ENCODE measurements around the gene CFAP221.

Gene CFAP221

DNA sequence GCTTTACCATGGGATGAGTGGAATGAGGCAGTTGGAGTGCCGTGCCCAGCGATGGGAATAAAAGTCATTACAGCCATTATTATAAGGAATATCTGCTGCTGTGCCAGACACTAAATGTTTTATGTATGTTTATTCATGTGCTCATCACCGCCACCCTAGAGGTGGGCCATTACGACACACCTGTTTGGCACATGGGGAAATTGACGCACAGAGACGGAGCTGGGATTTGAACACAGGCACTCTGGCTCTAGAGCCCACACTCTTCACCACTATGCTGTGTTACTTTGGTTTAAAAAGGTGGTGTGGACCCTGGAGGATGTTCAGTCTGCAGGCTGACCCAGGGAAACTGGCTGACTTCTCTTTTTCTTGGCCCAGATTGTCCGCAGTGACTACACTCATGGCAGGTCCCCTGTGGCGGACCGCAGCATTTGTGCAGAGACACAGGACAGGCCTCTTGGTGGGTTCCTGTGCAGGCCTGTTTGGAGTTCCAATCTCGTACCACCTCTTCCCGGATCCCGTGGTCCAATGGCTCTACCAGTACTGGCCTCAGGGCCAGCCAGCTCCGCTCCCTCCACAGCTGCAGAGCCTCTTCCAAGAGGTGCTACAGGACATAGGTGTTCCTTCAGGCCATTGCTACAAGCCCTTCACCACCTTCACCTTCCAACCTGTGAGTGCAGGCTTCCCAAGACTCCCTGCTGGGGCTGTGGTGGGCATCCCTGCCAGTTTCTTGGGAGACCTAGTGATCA lies 136.4 kb downstream of the CFAP221 start:
- no peak for DNase-seq (ENCODE audit: low read depth in 2 of 2)

DNA sequence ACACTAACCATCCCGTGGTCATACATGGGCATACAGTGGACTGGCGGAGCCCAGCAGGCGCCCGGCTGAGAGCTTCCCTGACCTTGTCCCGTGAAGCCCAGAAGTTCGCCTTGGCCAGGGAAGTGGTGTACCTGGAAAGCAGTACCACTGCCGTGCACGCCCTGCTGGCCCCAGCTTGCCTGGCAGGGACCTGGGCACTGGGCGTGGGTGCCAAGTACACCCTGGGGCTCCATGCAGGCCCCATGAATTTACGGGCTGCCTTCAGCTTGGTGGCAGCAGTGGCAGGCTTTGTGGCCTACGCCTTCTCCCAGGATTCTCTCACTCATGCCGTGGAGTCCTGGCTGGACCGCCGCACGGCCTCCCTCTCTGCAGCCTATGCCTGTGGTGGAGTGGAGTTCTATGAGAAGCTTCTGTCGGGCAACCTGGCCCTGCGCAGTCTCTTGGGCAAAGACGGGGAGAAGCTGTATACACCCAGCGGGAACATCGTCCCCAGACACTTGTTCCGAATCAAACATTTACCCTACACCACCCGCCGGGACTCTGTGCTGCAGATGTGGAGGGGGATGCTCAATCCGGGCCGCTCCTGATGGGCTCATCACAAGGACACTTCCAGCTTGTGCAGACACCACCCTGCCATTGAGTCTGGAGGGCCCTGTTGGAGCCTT lies 137.1 kb downstream of the CFAP221 start:
- DNase-seq (ENCODE audit: low read depth in 2 of 2), result no peak

GRCh38 chr2:119681868-119682220 lies 137.6 kb downstream of the CFAP221 start:
- no peak for DNase-seq (ENCODE audit: low read depth in 2 of 2)

GRCh38 chr2:119682578-119682977 lies 138.3 kb downstream of the CFAP221 start:
- DNase-seq (ENCODE audit: low read depth in 2 of 2), result no peak

GRCh38 chr2:119683074-119683712 lies 138.9 kb downstream of the CFAP221 start:
- DNase-seq (ENCODE audit: low read depth in 2 of 2), result no peak

GRCh38 chr2:119683713-119684443 lies 139.6 kb downstream of the CFAP221 start:
- no peak for DNase-seq (ENCODE audit: low read depth in 2 of 2)

- DNase-seq (ENCODE audit: low read depth in 2 of 2), result no peak
Observed at GRCh38 chr2:119684518-119684917, 140.3 kb downstream of the CFAP221 start.

- no peak for DNase-seq (ENCODE audit: low read depth in 2 of 2)
Observed at GRCh38 chr2:119688616-119689015, 144.4 kb downstream of the CFAP221 start.

DNA sequence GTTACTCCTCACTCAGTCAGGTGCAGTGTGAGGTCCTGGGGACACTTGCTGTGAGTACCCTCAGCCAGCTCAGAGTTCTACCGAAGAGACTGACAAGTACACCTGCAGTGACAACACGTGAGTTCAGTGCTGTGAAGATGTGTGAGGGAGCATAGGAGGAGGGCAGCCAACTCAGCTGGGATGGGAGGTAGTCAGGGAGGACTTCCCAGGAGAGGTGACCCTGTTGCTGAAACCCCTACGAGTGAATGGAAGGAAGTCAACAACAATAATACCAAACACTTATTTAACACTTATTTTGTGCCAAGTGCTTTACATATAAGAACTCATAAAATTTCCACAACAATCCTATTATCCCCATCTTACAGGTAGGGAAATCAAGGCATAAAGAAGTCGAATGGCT lies 145.0 kb downstream of the CFAP221 start:
- DNase-seq (ENCODE audit: low read depth in 2 of 2), result no peak

DNA sequence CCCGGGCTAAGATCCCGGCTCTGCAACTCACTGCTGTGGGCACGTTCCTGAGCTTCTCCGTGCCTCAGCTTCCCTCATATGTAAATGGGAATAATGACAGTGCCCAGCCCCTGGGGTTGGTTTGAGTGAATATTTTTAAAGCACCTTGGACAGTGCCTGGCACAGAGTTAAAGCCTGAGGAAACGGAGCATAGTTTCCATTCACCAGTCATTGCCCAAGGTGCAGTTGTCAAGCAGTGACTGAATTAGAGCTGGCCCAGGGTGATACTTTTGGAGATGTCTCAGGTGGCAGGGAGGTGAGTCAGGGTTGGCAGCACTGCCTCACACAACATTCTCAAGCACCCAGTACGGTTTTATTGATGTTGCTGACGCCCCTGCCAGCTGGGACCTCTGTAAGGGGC lies 146.9 kb downstream of the CFAP221 start:
- no peak for DNase-seq (ENCODE audit: low read depth in 2 of 2)

GRCh38 chr2:119691651-119692245 lies 147.5 kb downstream of the CFAP221 start:
- DNase-seq (ENCODE audit: low read depth in 2 of 2), result no peak

GRCh38 chr2:119692310-119692709 lies 148.1 kb downstream of the CFAP221 start:
- no peak for DNase-seq (ENCODE audit: low read depth in 2 of 2)

- DNase-seq (ENCODE audit: low read depth in 2 of 2), result no peak
Observed at GRCh38 chr2:119692954-119693353, 148.7 kb downstream of the CFAP221 start.

GRCh38 chr2:119693567-119693966 lies 149.3 kb downstream of the CFAP221 start:
- no peak for DNase-seq (ENCODE audit: low read depth in 2 of 2)

GRCh38 chr2:119693967-119694366 lies 149.7 kb downstream of the CFAP221 start:
- no peak for DNase-seq (ENCODE audit: low read depth in 2 of 2)

DNA sequence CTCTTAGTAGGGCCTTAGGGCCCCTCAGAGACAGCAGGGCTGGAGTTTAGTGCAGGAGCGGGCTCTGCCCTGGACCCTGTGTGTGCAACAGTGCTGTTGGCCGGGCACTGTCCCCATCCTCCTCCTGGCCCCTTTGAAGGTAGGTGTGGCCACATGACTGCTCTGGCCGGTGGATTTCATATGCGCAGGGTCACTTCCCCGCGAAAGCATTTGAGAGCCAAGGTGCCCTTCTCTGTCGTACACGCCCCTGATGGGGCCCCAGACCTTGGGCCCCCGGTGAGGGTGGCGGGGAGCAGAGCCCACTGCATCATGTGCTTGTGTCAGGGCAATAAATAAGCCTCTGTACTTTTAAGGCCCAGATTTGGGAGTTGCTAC lies 150.2 kb downstream of the CFAP221 start:
- no peak for DNase-seq (ENCODE audit: low read depth in 2 of 2)

DNA sequence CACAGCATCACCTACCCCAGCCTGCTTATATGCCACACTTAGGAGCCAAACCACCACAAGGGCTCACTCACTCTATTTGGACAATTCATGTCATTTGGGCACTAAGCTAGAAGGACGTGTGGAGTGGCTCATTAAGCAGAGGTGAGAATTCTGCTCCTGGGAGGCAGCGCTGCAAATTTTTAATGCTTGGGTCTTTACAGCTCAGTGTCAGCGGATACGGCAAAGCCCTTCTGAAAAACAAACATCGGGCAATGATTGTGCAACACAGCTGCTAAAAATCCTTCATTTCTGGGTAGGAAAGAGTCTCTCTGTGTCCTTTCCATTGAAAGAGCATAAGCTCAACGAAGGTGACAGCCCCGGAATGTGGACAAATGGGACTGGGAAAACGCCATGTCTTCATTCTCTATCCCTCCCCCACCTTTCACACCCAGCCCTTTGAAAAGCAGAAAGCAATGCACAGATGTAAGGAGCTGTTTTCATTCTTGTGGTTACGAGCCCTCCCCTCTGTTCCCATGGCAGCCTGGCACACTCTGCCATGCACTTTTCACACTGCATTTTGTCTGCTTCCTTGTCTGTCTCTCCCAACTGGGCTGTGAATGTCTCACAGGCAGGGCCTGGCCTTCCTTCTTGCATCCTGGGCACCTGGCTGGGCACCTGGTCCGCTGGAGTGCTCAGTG lies 150.7 kb downstream of the CFAP221 start:
- no peak for DNase-seq (ENCODE audit: low read depth in 2 of 2)

DNA sequence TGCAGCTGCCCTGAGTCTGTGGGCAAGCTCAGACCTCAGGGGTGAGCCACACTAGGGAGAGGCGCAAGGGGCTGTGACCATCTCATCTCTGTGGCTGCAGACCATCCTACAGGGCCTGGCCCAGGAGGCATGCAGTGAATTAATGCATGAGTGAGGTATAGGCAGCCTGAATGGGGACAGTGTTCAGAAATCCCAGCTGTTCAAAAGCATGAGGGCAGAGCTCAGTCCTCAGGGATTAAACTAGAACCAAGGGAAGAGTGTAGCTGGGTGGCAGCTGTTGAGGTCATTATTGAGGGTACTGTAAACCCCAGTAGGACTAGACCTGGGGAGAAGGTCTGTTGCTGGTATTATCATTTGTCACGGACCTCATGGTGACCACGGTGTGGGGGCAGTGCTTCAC lies 151.8 kb downstream of the CFAP221 start:
- no peak for DNase-seq (ENCODE audit: low read depth in 2 of 2)

GRCh38 chr2:119696494-119697030 lies 152.3 kb downstream of the CFAP221 start:
- no peak for DNase-seq (ENCODE audit: low read depth in 2 of 2)

- no peak for DNase-seq (ENCODE audit: low read depth in 2 of 2)
Observed at GRCh38 chr2:119697290-119698020, 153.2 kb downstream of the CFAP221 start.

DNA sequence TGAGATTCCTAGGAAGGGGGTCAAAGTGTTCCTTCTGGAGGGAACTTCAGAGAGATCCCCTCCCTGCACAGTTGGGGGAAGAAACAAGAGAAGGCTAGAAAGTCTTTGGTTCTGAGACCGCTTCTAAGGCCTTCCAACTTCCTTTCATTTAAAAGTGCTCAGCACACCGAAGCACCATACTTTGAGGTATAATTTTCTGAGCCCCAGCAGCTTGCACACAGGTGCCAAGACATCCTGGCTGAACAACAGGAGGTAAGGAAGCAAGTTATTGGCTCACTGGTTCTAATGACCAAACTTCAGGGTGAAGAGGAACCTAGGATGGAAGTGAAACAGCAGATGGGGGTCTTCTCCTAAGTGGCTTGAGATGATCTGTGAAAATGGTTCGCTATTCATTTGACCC lies 154.0 kb downstream of the CFAP221 start:
- no peak for DNase-seq (ENCODE audit: low read depth in 2 of 2)
